Testis (tissue), 3 donors: ENCODE measurements around the gene RSPH9. TPM values are rescaled to one million over a fixed set of nuclear protein-coding genes. Genes with fewer than 3 reads are reported as not detected.
"Not testable (repeated sequence)": the region's sequence is repeated elsewhere in the genome, so short reads cannot be mapped to it uniquely, and the experiment has no call there.

Experiments used
- DNase-seq: peaks from one replicate; pipeline ENCODE4 v3.0.0-alpha.2; 2019
- H3K27ac ChIP-seq, 2 donors: fragments of 200-600 bp; sonication (generic); one replicate each; pipeline ENCODE4 v1.5.1; 2019
- H3K27me3 ChIP-seq: fragments of 200-600 bp; sonication (generic); one replicate; pipeline ENCODE4 v1.5.1; 2019
- H3K36me3 ChIP-seq: fragments of 200-600 bp; sonication (generic); one replicate; pipeline ENCODE4 v1.5.1; 2017; ENCODE audit warnings: low read depth; ENCODE audit errors: missing control alignments
- H3K4me1 ChIP-seq: fragments of 200-600 bp; sonication (generic); one replicate; pipeline ENCODE4 v1.5.1; 2019
- H3K4me3 ChIP-seq, 2 donors: fragments of 200-600 bp; sonication (generic); one replicate each; pipeline ENCODE4 v1.5.1; 2017 to 2019
- H3K9me3 ChIP-seq: fragments of 200-600 bp; sonication (generic); one replicate; pipeline ENCODE4 v1.5.1; 2017
- POLR2A ChIP-seq: fragments of 450-650 bp; IDR thresholded peaks from one replicate; pipeline ENCODE4 v1.6.1; 2017; ENCODE audit warnings: antibody characterized with exemption, mild to moderate bottlenecking, moderate library complexity
- WGBS, 2 donors: methylation state at CpG; one replicate each; pipeline ENCODE4 v1.1.5; 2018; 5-methylcytosine and 5-hydroxymethylcytosine counted together
- intact Hi-C: fragments of 100-400 bp; cut with DNase I; formaldehyde crosslinking; loops from one replicate; pipeline ENCODE4 v1.15.1; 2023; ENCODE audit warnings: low total_unique reads
- polyA plus RNA-seq: library from polyadenylated mRNA; stranded (reverse); fragments of 350-450 nt; fragmentation: Illumina TruSeq; extraction: RNeasy Lipid Tissue Mini Kit (QIAGEN cat#74804); gene quantifications from one replicate; pipeline ENCODE4 v1.2.3, GENCODE V29; 2014; ENCODE audit warnings: low read depth, low replicate concordance; ENCODE audit not compliant: insufficient read depth
- total RNA-seq, 2 donors: library from RNA; depleted of rRNA; stranded (reverse); fragments of >200 nt; gene quantifications; one replicate each; pipeline ENCODE4 v1.2.3, GENCODE V29; 2016
- TF ChIP-seq, protein P1 (sequence below), 3 experiments: fragments of 450-650 bp in 2 of 3; fragments of 200-600 bp in 1 of 3; sonication (generic) in 1 of 3; IDR thresholded peaks; one replicate each; pipeline ENCODE4 v1.5.1; 2016 to 2019; ENCODE audit warnings: antibody characterized with exemption in 3 of 3, mild to moderate bottlenecking in 2 of 3, moderate library complexity in 1 of 3

Gene RSPH9
- total and polyA plus RNA-seq, 3 donors from 2014 or later = 6.1 to 22.8 (median 8.3) TPM

- H3K27ac ChIP-seq = no peak overlapping the region
- no peak for TF ChIP-seq POLR2A
- TF ChIP-seq, protein P1, sequence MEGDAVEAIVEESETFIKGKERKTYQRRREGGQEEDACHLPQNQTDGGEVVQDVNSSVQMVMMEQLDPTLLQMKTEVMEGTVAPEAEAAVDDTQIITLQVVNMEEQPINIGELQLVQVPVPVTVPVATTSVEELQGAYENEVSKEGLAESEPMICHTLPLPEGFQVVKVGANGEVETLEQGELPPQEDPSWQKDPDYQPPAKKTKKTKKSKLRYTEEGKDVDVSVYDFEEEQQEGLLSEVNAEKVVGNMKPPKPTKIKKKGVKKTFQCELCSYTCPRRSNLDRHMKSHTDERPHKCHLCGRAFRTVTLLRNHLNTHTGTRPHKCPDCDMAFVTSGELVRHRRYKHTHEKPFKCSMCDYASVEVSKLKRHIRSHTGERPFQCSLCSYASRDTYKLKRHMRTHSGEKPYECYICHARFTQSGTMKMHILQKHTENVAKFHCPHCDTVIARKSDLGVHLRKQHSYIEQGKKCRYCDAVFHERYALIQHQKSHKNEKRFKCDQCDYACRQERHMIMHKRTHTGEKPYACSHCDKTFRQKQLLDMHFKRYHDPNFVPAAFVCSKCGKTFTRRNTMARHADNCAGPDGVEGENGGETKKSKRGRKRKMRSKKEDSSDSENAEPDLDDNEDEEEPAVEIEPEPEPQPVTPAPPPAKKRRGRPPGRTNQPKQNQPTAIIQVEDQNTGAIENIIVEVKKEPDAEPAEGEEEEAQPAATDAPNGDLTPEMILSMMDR (IDR thresholded peaks at IDR 0.05) = no peak
These were observed 51.1 kb downstream of the RSPH9 start for GRCh38 chr6:43695967-43696291.

GRCh38 chr6:43697421-43697820 is 52.6 kb downstream of the RSPH9 start:
- Histone ChIP-seq H3K36me3 (no peaks in the 10 kb centered on the region), H3K9me3 (no peaks in the 10 kb centered on the region), H3K4me1 (peaks cover 3% of the 10 kb centered on the region), H3K27me3 (no peaks in the 10 kb centered on the region), H3K27ac (no peak overlapping the region), H3K4me3 (no peak overlapping the region)
- TF ChIP-seq, protein P1 (IDR thresholded peaks at IDR 0.05) = no peak
- no peak for TF ChIP-seq POLR2A
- WGBS, 2 donors = 87 to 96% methylated on average over 3 of the region's 3 CpGs
- no peak for DNase-seq
- intact Hi-C loops = no loop called here

More at GRCh38 chr6:43695967-43696291, 51.1 kb downstream of the RSPH9 start:
- intact Hi-C loops = no loop called here
- H3K27me3 ChIP-seq = no peaks in the 10 kb centered on the region
- WGBS, 2 donors = 66 to 72% methylated on average over 4 of the region's 4 CpGs
- no peaks in the 10 kb centered on the region for H3K36me3 ChIP-seq
- H3K9me3 ChIP-seq = no peaks in the 10 kb centered on the region
- H3K4me1 ChIP-seq = peaks cover 3% of the 10 kb centered on the region
- DNase-seq = no peak
- no peak overlapping the region for H3K4me3 ChIP-seq

DNA sequence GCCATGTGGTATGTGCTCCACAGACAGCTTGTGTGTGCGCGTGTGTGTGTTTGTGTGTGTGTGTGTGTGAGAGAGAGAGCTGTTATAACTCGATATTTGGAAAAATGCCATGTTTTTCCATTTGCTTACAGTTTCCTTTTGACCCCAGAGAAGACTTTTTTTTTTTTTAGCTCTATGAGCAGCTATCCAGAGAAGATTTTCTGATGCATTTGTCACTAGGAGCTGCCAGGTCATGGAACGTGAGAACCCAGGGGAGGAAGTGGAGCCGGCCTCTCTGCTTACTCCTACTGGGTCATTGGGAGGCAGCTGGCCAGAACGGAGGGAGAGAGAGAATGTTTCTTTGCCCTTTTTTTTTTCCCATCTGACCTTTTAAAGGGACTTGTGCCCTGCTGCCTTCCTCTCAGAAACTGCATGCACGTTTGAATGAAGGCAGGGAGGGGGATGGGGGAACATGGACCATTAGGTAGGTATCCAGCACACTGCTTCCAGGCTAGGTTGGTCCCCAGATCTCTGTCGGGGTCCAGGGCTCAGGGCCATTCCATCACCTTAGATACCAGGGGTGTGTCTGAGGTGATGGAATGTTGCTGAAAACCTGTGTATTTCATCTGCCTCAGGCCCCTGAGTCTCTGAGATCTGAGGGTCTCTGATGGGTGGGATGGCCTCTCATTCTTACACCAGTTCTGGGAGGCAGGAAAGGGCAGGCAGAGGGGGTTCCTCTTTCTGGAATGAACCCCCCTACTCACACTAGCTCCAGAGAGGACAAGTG is 53.9 kb downstream of the RSPH9 start:
- no peak overlapping the region for H3K27ac ChIP-seq
- H3K27me3 ChIP-seq = no peaks in the 10 kb centered on the region
- 42 to 43% methylated on average over 8 of the region's 8 CpGs for WGBS, 2 donors
- intact Hi-C loops = no loop called here
- H3K9me3 ChIP-seq = no peaks in the 10 kb centered on the region
- H3K36me3 ChIP-seq = no peaks in the 10 kb centered on the region
- no peak overlapping the region for H3K4me3 ChIP-seq
- H3K4me1 ChIP-seq = peaks cover 3% of the 10 kb centered on the region
- peak; percentile 35 for DNase-seq
- TF ChIP-seq, protein P1 (IDR thresholded peaks at IDR 0.05) = no peak
- TF ChIP-seq POLR2A = no peak

- Histone ChIP-seq H3K9me3 (no peaks in the 10 kb centered on the region), H3K27ac (no peak overlapping the region), H3K27me3 (no peaks in the 10 kb centered on the region), H3K4me3 (no peak overlapping the region), H3K36me3 (no peaks in the 10 kb centered on the region), H3K4me1 (peaks cover 3% of the 10 kb centered on the region)
- no peak for DNase-seq
- no peak for TF ChIP-seq POLR2A
- TF ChIP-seq, protein P1 (IDR thresholded peaks at IDR 0.05) = no peak
- intact Hi-C loops = no loop called here
- WGBS, 2 donors = 49 to 58% methylated on average over 7 of the region's 7 CpGs
These were observed 54.8 kb downstream of the RSPH9 start for GRCh38 chr6:43699564-43700186.

GRCh38 chr6:43700939-43701560 is 56.2 kb downstream of the RSPH9 start:
- H3K9me3 ChIP-seq, H3K4me3 ChIP-seq, DNase-seq, H3K27me3 ChIP-seq, intact Hi-C loops, H3K27ac ChIP-seq, H3K4me1 ChIP-seq, H3K36me3 ChIP-seq: not testable (repeated sequence)
- WGBS, 2 donors = 86 to 92% methylated on average over 10 of the region's 10 CpGs
